Lung (tissue), 12 donors: ENCODE measurements around the gene PNKP. TPM values are rescaled to one million over a fixed set of nuclear protein-coding genes. Genes with fewer than 3 reads are reported as not detected.

Source experiments
- ATAC-seq: fragments of 200-7000 bp; cut with Tn5 transposase; one replicate; pipeline ENCODE4 v1.9.1; 2020; ENCODE audit warnings: moderate number of reproducible peaks; ENCODE audit not compliant: insufficient read depth, low FRiP score
- DNase-seq, 3 donors: peaks; one replicate each; pipeline ENCODE4 v3.0.0-alpha.2; 2013 to 2017
- H3K27ac ChIP-seq, 2 donors: one replicate each; pipeline ENCODE4 v1.5.1; 2013; ENCODE audit warnings: mild to moderate bottlenecking in 2 of 2, moderate library complexity in 2 of 2, control low read depth in 1 of 2, inconsistent platforms in 1 of 2, low read depth in 1 of 2, low read length in 1 of 2
- H3K27me3 ChIP-seq, 3 donors: one replicate each; pipeline ENCODE4 v1.5.1; 2013; ENCODE audit warnings: low read length in 2 of 3; ENCODE audit not compliant: control insufficient read depth in 3 of 3, insufficient read depth in 3 of 3
- H3K36me3 ChIP-seq, 4 donors: one replicate each; pipeline ENCODE4 v1.5.1; 2013; ENCODE audit warnings: low read length in 4 of 4, mild to moderate bottlenecking in 1 of 4, moderate library complexity in 1 of 4; ENCODE audit not compliant: control insufficient read depth in 4 of 4, insufficient read depth in 4 of 4
- H3K4me1 ChIP-seq, 5 donors: one replicate each; pipeline ENCODE4 v1.5.1; 2013; ENCODE audit warnings: low read length in 5 of 5, mild to moderate bottlenecking in 2 of 5, moderate library complexity in 1 of 5; ENCODE audit not compliant: control insufficient read depth in 5 of 5, insufficient read depth in 5 of 5
- H3K4me3 ChIP-seq: one replicate; pipeline ENCODE4 v1.5.1; 2013; ENCODE audit warnings: mild to moderate bottlenecking, control low read depth, moderate library complexity
- H3K9ac ChIP-seq, 2 donors: one replicate each; pipeline ENCODE4 v1.5.1; 2013; ENCODE audit warnings: low read length in 2 of 2, control low read depth in 1 of 2; ENCODE audit not compliant: insufficient read depth in 1 of 2
- H3K9me3 ChIP-seq, 4 donors: one replicate each; pipeline ENCODE4 v1.5.1; 2013; ENCODE audit warnings: low read length in 3 of 4, mild to moderate bottlenecking in 1 of 4, moderate library complexity in 1 of 4; ENCODE audit not compliant: control insufficient read depth in 4 of 4, insufficient read depth in 3 of 4
- WGBS, 2 donors: extraction: QIAGEN DNeasy Blood & Tissue Kit; methylation state at CpG; one replicate each; pipeline ENCODE4 v1.1.7; 2013; 5-methylcytosine and 5-hydroxymethylcytosine counted together
- polyA plus RNA-seq, 2 donors: library from polyadenylated mRNA; stranded (reverse); fragments of 200-250 nt; gene quantifications; one replicate each; pipeline ENCODE4 v1.2.1, GENCODE V29; 2013
- total RNA-seq, 2 donors: library from RNA; depleted of rRNA in 1 of 2; stranded (reverse); fragments of >200 nt in 1 of 2; gene quantifications; one replicate each; pipeline ENCODE4 v1.2.1, GENCODE V29; 2014 to 2021
- TF ChIP-seq, protein P1 (sequence below): IDR thresholded peaks from 2 replicates; pipeline ENCODE4 v1.5.1; 2012; ENCODE audit warnings: mild to moderate bottlenecking; ENCODE audit errors: control extremely low read depth, extremely low read depth
- donor health status: control.
- donor health status: control.
- donor health status: Bipolar disorder and iron deficiency.
- donor health status: healthy.
- donor health status: DM: yes; HTN: yes; CAD: no.

The PNKP gene
- total and polyA plus RNA-seq, 4 donors, result 44.7 to 120 (median 64.2) TPM

DNA sequence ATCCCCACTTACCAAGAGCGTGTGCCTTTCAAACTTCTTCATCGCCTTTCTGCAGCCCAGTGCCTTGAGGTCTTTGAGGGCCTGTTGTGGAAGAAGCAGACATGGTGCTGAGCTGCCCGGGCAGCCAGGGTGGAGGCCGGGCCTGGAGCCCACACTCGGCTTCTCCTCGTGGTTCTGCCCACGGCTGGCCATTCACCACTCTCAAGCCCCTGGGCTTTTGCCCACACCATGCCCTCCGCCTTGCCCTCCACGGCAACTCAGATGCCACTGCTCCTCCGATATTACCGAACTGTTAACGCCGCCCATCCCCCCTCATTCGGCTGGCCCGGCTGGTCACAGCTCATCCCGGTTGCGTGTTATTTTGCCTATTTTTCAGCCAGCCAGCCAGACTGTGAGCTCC lies 24.0 kb upstream of the PNKP start:
- ATAC-seq, result no peak
- Histone ChIP-seq H3K4me1 (peaks cover 0 to 11% (median 0%) of the 10 kb centered on the region in 5 donors), H3K9me3 (no peaks in the 10 kb centered on the region), H3K36me3 (peaks cover 0 to 3% (median 1%) of the 10 kb centered on the region in 4 donors), H3K27me3 (peaks cover 0 to 5% (median 0%) of the 10 kb centered on the region in 3 donors), H3K4me3 (no peak overlapping the region), H3K9ac (no peak overlapping the region), H3K27ac (no peak overlapping the region)
- no peak for DNase-seq
- 90 to 93% methylated on average over 17 of the region's 17 CpGs for WGBS, 2 donors
- TF ChIP-seq, protein P1, sequence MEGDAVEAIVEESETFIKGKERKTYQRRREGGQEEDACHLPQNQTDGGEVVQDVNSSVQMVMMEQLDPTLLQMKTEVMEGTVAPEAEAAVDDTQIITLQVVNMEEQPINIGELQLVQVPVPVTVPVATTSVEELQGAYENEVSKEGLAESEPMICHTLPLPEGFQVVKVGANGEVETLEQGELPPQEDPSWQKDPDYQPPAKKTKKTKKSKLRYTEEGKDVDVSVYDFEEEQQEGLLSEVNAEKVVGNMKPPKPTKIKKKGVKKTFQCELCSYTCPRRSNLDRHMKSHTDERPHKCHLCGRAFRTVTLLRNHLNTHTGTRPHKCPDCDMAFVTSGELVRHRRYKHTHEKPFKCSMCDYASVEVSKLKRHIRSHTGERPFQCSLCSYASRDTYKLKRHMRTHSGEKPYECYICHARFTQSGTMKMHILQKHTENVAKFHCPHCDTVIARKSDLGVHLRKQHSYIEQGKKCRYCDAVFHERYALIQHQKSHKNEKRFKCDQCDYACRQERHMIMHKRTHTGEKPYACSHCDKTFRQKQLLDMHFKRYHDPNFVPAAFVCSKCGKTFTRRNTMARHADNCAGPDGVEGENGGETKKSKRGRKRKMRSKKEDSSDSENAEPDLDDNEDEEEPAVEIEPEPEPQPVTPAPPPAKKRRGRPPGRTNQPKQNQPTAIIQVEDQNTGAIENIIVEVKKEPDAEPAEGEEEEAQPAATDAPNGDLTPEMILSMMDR, result no peak

DNA sequence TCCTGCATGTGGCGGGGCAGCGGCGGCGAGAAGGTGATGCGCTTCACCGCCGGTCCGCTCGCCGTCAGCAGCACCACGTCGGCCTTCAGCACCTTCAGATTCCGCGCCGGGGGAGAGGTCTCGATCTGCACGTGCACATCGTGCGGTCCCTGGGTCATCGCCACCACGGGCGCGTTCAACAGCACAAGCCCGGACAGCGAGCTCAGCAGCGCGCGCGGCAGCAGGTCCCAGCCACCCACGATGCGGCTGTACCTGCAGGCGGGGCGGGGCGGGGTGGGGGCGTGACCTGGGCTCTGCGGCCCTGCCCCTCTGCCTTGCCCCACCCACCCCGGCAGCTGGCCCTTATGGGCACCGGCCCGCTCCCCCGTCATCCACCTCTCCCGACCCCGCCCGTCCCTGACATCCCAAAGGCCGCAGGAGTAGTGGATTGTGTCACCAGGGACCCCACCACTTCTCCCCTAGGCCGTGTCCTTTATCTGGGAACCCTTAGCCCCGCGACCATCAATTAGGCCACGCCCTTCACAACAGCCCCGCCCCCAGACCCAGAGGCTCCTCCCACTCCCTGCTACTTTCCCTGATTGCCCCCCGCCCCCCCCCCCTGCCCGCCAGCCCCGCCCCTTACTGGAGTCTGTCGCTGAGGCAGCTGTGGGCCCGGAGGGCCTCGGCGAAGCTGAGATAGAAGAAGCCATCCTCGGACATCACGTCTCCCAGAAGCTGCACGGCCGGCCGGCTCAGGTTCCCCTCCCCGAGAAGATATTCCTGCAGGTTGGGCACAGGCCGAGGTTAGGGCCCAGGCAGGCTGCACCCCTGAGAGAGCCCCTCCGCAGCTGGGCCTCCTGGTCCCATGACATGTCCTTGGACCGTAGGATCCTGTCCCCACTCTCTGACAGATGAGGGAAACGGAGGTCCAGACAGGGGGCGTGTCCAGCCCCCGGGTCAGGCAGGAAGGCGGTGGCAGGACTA lies 23.3 kb upstream of the PNKP start:
- Histone ChIP-seq H3K9me3 (no peaks in the 10 kb centered on the region), H3K27ac (peak overlapping the region in 1 of 2 donors; percentile 1), H3K4me3 (no peak overlapping the region), H3K9ac (no peak overlapping the region), H3K36me3 (peaks cover 0 to 5% (median 1%) of the 10 kb centered on the region in 4 donors), H3K4me1 (peaks cover 0 to 11% (median 0%) of the 10 kb centered on the region in 5 donors), H3K27me3 (peaks cover 0 to 5% (median 0%) of the 10 kb centered on the region in 3 donors)
- WGBS, 2 donors, result 17 to 20% methylated on average over 55 to 69 of the region's 69 CpGs
- ATAC-seq (peak; percentile 67), DNase-seq (no peak)
- TF ChIP-seq, protein P1, result no peak

DNA sequence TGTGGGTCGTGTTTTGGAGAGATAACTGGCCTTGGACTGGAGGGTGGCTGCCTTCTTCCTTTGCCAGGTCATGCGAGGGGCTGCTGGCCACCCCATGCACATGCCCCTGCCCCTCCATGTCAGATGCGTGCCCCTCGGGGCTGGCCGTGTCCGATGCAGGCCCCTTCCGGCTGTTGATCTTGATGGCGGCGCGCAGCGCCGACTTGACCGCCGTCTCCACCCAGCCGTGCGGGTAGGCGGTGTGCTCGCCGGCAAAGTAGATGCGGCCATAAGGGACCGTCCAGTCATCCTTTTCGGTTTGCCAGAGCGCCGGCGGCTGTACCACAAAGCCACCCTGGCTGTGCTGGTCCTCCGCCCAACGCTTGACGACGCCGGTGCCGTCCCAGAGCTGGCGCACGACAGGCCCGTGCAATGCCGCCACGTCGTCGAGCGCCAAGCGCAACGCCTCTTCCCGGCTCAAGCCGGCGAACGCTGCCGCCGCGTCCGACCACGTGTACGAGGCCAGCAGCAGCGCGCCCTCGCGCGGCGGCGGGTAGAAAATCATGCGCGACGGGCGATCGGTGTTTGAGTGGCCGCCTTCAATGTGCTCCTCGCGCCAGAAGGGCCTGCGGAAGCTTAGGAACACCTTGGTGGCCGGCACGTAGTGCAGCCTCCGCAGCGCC lies 22.4 kb upstream of the PNKP start:
- ATAC-seq, result peak; percentile 61
- no peak overlapping the region for H3K9ac ChIP-seq
- peaks cover 0 to 2% (median 0%) of the 10 kb centered on the region in 3 donors for H3K27me3 ChIP-seq
- peaks cover 0 to 9% (median 2%) of the 10 kb centered on the region in 4 donors for H3K36me3 ChIP-seq
- no peaks in the 10 kb centered on the region for H3K9me3 ChIP-seq
- no peak overlapping the region for H3K4me3 ChIP-seq
- H3K27ac ChIP-seq, result no peak overlapping the region
- TF ChIP-seq, protein P1, result peak; percentile 79
- 20 to 25% methylated on average over 70 to 71 of the region's 71 CpGs for WGBS, 2 donors
- peaks cover 0 to 11% (median 0%) of the 10 kb centered on the region in 5 donors for H3K4me1 ChIP-seq
- DNase-seq, result peak; percentile 69 to 85 (median 83)
